Measurements from ENCODE around the gene PDZD7. TPM values are rescaled to one million over a fixed set of nuclear protein-coding genes. Genes with fewer than 3 reads are reported as not detected.

Gene PDZD7
- polyA plus RNA-seq, 3 donors: 2.3 to 4.3 (median 3.8) TPM

DNA sequence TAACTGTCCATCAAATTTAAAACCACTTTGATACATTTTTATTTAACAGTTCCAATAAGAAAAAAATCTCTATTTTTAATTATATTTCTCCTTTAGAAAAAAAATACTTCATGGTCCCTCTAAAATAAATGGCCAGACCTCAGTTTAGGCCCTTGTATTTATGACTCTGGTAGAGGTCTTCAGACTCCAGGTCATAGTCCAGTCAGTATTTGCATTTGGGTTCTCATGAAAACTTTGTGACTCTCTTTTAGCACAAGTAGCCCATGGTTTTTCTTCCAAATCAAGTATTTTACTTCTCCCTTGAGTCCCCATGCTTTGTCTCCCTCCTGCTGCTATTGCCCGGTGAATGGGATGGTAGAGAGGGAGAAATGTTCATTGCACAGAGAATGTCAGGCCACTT is 67.1 kb downstream of the PDZD7 start:
- DNase-seq (ENCODE audit: extremely low read depth in 1 of 11, low read depth in 9 of 11, low spot score in 4 of 11): no peak

GRCh38 chr10:100962351-100963080 is 68.4 kb downstream of the PDZD7 start:
- no peak for DNase-seq (ENCODE audit: extremely low read depth in 1 of 11, low read depth in 9 of 11, low spot score in 4 of 11)

DNA sequence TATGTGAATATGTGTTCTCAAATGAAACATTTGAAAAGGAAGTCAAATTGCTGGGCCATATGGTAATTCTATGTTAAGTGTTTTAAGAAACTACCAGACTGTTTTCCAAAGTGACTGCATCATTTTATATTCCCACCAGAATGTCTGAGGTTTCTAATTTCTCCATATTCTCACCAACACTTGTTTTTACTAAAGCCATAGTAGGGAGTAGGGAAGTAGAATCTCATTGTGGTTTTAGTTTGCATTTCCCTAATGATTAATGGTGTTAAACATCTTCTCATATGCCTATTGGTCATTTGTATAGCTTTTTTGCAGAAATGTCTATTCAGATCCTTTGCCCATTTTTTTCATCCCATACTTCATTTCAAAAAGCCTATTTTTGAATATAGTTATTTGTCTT is 70.7 kb downstream of the PDZD7 start:
- DNase-seq (ENCODE audit: extremely low read depth in 1 of 11, low read depth in 9 of 11, low spot score in 4 of 11): no peak

Other genes with a start within 250 kb of the PDZD7 start
- 10 to 100 TPM; 33.4 to 45.6 (median 36.9) TPM for gene SLF2, start 118.2 kb downstream of the PDZD7 start, polyA plus RNA-seq (ENCODE audit: insufficient read length in 3 of 3)
- gene SEMA4G, start 61.6 kb downstream of the PDZD7 start, polyA plus RNA-seq (ENCODE audit: insufficient read length in 3 of 3): 10 to 100 TPM; 49.8 to 52.7 (median 50.3) TPM
- gene MRPL43, start 43.6 kb downstream of the PDZD7 start, polyA plus RNA-seq (ENCODE audit: insufficient read length in 3 of 3): 100 to 1,000 TPM in 2 of 3 donors, 10 to 100 TPM in 1; 94.5 to 105 (median 100) TPM
- 10 to 100 TPM; 13.4 to 17.1 (median 16.1) TPM for gene TWNK, start 43.6 kb downstream of the PDZD7 start, polyA plus RNA-seq (ENCODE audit: insufficient read length in 3 of 3)
- 10 to 100 TPM; 45.4 to 72.3 (median 70.8) TPM for gene LZTS2, start 31.3 kb downstream of the PDZD7 start, polyA plus RNA-seq (ENCODE audit: insufficient read length in 3 of 3)
- 10 to 100 TPM; 22.4 to 36.1 (median 24.2) TPM for gene SFXN3, start 105 bp upstream of the PDZD7 start, polyA plus RNA-seq (ENCODE audit: insufficient read length in 3 of 3)
- gene KAZALD1, start 30.9 kb upstream of the PDZD7 start, polyA plus RNA-seq (ENCODE audit: insufficient read length in 3 of 3): 10 to 100 TPM in 1 of 3 donors, 1 to 10 TPM in 2; 8.0 to 12.7 (median 10.0) TPM
- under 1 TPM in 2 of 3 donors, not detected in 1; 0.09 TPM for gene TLX1, start 100.2 kb upstream of the PDZD7 start, polyA plus RNA-seq (ENCODE audit: insufficient read length in 3 of 3)
- gene LBX1, start 198.3 kb upstream of the PDZD7 start, polyA plus RNA-seq (ENCODE audit: insufficient read length in 3 of 3): under 1 TPM in 1 of 3 donors, not detected in 2; 0.03 TPM

Measured in renal cortex interstitium (tissue), 11 donors.